Neural progenitor cell (in vitro differentiated cells): Measurements from ENCODE around the gene JADE2. TPM values are rescaled to one million over a fixed set of nuclear protein-coding genes. Genes with fewer than 3 reads are reported as not detected.

Experiments used
- DNase-seq: peaks from one replicate; pipeline ENCODE4 v3.0.0-alpha.2; 2016; ENCODE audit warnings: low spot score
- H2AFZ ChIP-seq: fragments of 200-600 bp; sonication (generic); replicated peaks from 2 replicates; pipeline ENCODE4 v1.6.1; 2016; ENCODE audit warnings: antibody characterized with exemption
- H3F3A ChIP-seq: fragments of 200-600 bp; sonication (generic); 2 replicates; pipeline ENCODE4 v1.6.1; 2016; ENCODE audit warnings: antibody characterized with exemption, low read depth
- H3K27ac ChIP-seq: fragments of 200-600 bp; sonication (generic); 2 replicates; pipeline ENCODE4 v1.5.1; 2016; ENCODE audit warnings: mild to moderate bottlenecking
- H3K27me3 ChIP-seq: fragments of 200-600 bp; sonication (generic); 2 replicates; pipeline ENCODE4 v1.6.1; 2016; ENCODE audit warnings: mild to moderate bottlenecking, moderate library complexity
- H3K36me3 ChIP-seq: fragments of 200-600 bp; sonication (generic); 2 replicates; pipeline ENCODE4 v1.5.1; 2016
- H3K4me1 ChIP-seq: fragments of 200-600 bp; sonication (generic); 2 replicates; pipeline ENCODE4 v1.6.1; 2016; ENCODE audit warnings: mixed run types
- H3K4me2 ChIP-seq: fragments of 200-600 bp; sonication (generic); 2 replicates; pipeline ENCODE4 v1.6.1; 2016
- H3K4me3 ChIP-seq: fragments of 200-600 bp; sonication (generic); 2 replicates; pipeline ENCODE4 v1.5.1; 2016
- H3K79me2 ChIP-seq: fragments of 200-600 bp; sonication (generic); 2 replicates; pipeline ENCODE4 v1.6.1; 2016; ENCODE audit warnings: low read depth
- H3K9ac ChIP-seq: fragments of 200-600 bp; sonication (generic); 2 replicates; pipeline ENCODE4 v1.6.1; 2016
- H3K9me3 ChIP-seq: fragments of 200-600 bp; sonication (generic); 2 replicates; pipeline ENCODE4 v1.5.1; 2016; ENCODE audit warnings: low read depth
- H4K20me1 ChIP-seq: fragments of 200-600 bp; sonication (generic); 2 replicates; pipeline ENCODE4 v1.6.1; 2016; ENCODE audit warnings: low read depth
- H3K27ac Mint-ChIP-seq: 3 replicates; pipeline ENCODE4 v1.8.0; 2021; ENCODE audit warnings: mixed read lengths
- H3K27me3 Mint-ChIP-seq: 2 replicates; pipeline ENCODE4 v1.8.0; 2022; ENCODE audit warnings: low read depth, mild to moderate bottlenecking, inconsistent platforms, moderate library complexity, mixed read lengths; ENCODE audit not compliant: insufficient read depth
- H3K36me3 Mint-ChIP-seq: 3 replicates; pipeline ENCODE4 v1.8.0; 2021; ENCODE audit warnings: mixed read lengths
- H3K4me1 Mint-ChIP-seq: 3 replicates; pipeline ENCODE4 v1.8.0; 2021; ENCODE audit warnings: mixed read lengths
- H3K4me3 Mint-ChIP-seq: 3 replicates; pipeline ENCODE4 v1.8.0; 2021; ENCODE audit warnings: mild to moderate bottlenecking, moderate library complexity, mixed read lengths
- H3K9me3 Mint-ChIP-seq: 3 replicates; pipeline ENCODE4 v1.8.0; 2020; ENCODE audit warnings: mixed read lengths
- CTCF ChIP-seq: fragments of 200-600 bp; sonication (generic); IDR thresholded peaks from 2 replicates; pipeline ENCODE4 v1.5.1; 2017; ENCODE audit warnings: antibody characterized with exemption, mild to moderate bottlenecking
- EZH2 ChIP-seq: fragments of 200-600 bp; sonication (generic); IDR thresholded peaks from 2 replicates; pipeline ENCODE4 v1.6.1; 2017; ENCODE audit warnings: antibody characterized with exemption, mild to moderate bottlenecking, moderate library complexity
- EZH2phosphoT487 ChIP-seq: fragments of 200-600 bp; sonication (generic); IDR thresholded peaks from 2 replicates; pipeline ENCODE4 v1.6.1; 2017; ENCODE audit warnings: antibody characterized with exemption
- total RNA-seq: library from RNA; depleted of rRNA; stranded (reverse); fragments of >200 nt; gene quantifications from 2 replicates; pipeline ENCODE4 v1.2.3, GENCODE V29; 2015; ENCODE audit warnings: low replicate concordance

The JADE2 gene
- total RNA-seq, 1 donor from 2014 or later = 1.7 TPM

- Histone ChIP-seq H4K20me1 (no peaks in the 10 kb centered on the region), H3K4me1 (no peaks in the 10 kb centered on the region), H3K4me3 (no peak overlapping the region), H3K9ac (no peak overlapping the region), H3K9me3 (no peaks in the 10 kb centered on the region), H3F3A (no peaks in the 10 kb centered on the region), H3K4me2 (no peak overlapping the region), H3K79me2 (no peaks in the 10 kb centered on the region), H3K27me3 (no peaks in the 10 kb centered on the region), H3K27ac (no peak overlapping the region), H2AFZ (no peak overlapping the region), H3K36me3 (no peaks in the 10 kb centered on the region)
- no peak for DNase-seq
- peaks cover 3% of the 10 kb centered on the region for H3K27me3 Mint-ChIP-seq
- no peaks in the 10 kb centered on the region for H3K36me3 Mint-ChIP-seq
- no peak overlapping the region for H3K27ac Mint-ChIP-seq
- TF ChIP-seq EZH2phosphoT487 (no peak), CTCF (no peak), EZH2 (no peak)
- H3K4me3 Mint-ChIP-seq = no peak overlapping the region
- peaks cover 2% of the 10 kb centered on the region for H3K9me3 Mint-ChIP-seq
- no peaks in the 10 kb centered on the region for H3K4me1 Mint-ChIP-seq
Measured at GRCh38 chr5:134489227-134489944, 36.1 kb upstream of the JADE2 start.

- no peak for TF ChIP-seq EZH2
- TF ChIP-seq CTCF = no peak
- no peak for TF ChIP-seq EZH2phosphoT487
- Histone ChIP-seq H3K27ac (no peak overlapping the region), H3K9me3 (no peaks in the 10 kb centered on the region), H3K27me3 (no peaks in the 10 kb centered on the region), H3F3A (no peaks in the 10 kb centered on the region), H4K20me1 (no peaks in the 10 kb centered on the region), H3K4me3 (no peak overlapping the region), H3K4me2 (no peak overlapping the region), H3K36me3 (no peaks in the 10 kb centered on the region), H2AFZ (no peak overlapping the region), H3K4me1 (no peaks in the 10 kb centered on the region), H3K79me2 (no peaks in the 10 kb centered on the region), H3K9ac (no peak overlapping the region)
- Mint-ChIP-seq H3K9me3 (peaks cover 2% of the 10 kb centered on the region), H3K27me3 (peaks cover 3% of the 10 kb centered on the region), H3K4me1 (no peaks in the 10 kb centered on the region), H3K4me3 (no peak overlapping the region), H3K36me3 (no peaks in the 10 kb centered on the region), H3K27ac (no peak overlapping the region)
- no peak for DNase-seq
Measured at GRCh38 chr5:134490255-134490924, 35.1 kb upstream of the JADE2 start.

GRCh38 chr5:134490925-134491271, 34.6 kb upstream of the JADE2 start:
- Histone ChIP-seq H3K79me2 (no peaks in the 10 kb centered on the region), H3K9ac (no peak overlapping the region), H3F3A (no peaks in the 10 kb centered on the region), H3K36me3 (no peaks in the 10 kb centered on the region), H3K27ac (no peak overlapping the region), H4K20me1 (no peaks in the 10 kb centered on the region), H2AFZ (no peak overlapping the region), H3K27me3 (no peaks in the 10 kb centered on the region), H3K4me3 (no peak overlapping the region), H3K4me2 (no peak overlapping the region), H3K9me3 (no peaks in the 10 kb centered on the region), H3K4me1 (no peaks in the 10 kb centered on the region)
- Mint-ChIP-seq H3K4me3 (no peak overlapping the region), H3K4me1 (no peaks in the 10 kb centered on the region), H3K27ac (no peak overlapping the region), H3K36me3 (no peaks in the 10 kb centered on the region), H3K27me3 (peaks cover 3% of the 10 kb centered on the region), H3K9me3 (peaks cover 2% of the 10 kb centered on the region)
- no peak for DNase-seq
- TF ChIP-seq EZH2 = no peak
- TF ChIP-seq EZH2phosphoT487 = no peak
- TF ChIP-seq CTCF = no peak
